ENCODE results near the gene MMAA.
"Not testable (repeated sequence)": the region's sequence is repeated elsewhere in the genome, so short reads cannot be mapped to it uniquely, and the experiment has no call there.

MMAA gene

GRCh38 chr4:145635630-145636029 is 16.4 kb downstream of the MMAA start:
- no peak for DNase-seq

GRCh38 chr4:145639186-145639698 is 20.1 kb downstream of the MMAA start:
- no peak for DNase-seq

GRCh38 chr4:145640236-145640635 is 21.1 kb downstream of the MMAA start:
- DNase-seq: not testable (repeated sequence)

- DNase-seq: no peak
Measured at GRCh38 chr4:145643295-145643694, 24.1 kb downstream of the MMAA start.

- no peak for DNase-seq
Measured at GRCh38 chr4:145644699-145645098, 25.5 kb downstream of the MMAA start.

- DNase-seq: no peak
Measured at GRCh38 chr4:145656156-145656555, 37.0 kb downstream of the MMAA start.

- DNase-seq: no peak
Measured at GRCh38 chr4:145660064-145660463, 40.9 kb downstream of the MMAA start.

- DNase-seq: no peak
Measured at GRCh38 chr4:145663194-145663593, 44.0 kb downstream of the MMAA start.

- no peak for DNase-seq
Measured at GRCh38 chr4:145665773-145666172, 46.6 kb downstream of the MMAA start.

GRCh38 chr4:145670422-145670821 is 51.2 kb downstream of the MMAA start:
- DNase-seq: no peak

GRCh38 chr4:145679520-145679919 is 60.3 kb downstream of the MMAA start:
- no peak for DNase-seq

- no peak for DNase-seq
Measured at GRCh38 chr4:145679991-145680455, 60.8 kb downstream of the MMAA start, which contains the start of gene C4orf51. Gene C4orf51 (plus strand): TSS chr4:145680146. CDS start chr4:145680204, 58 bp downstream.

GRCh38 chr4:145680902-145681301 is 61.7 kb downstream of the MMAA start:
- no peak for DNase-seq

- DNase-seq: no peak
Measured at GRCh38 chr4:145681518-145681917, 62.3 kb downstream of the MMAA start.

GRCh38 chr4:145681956-145682355 is 62.8 kb downstream of the MMAA start:
- DNase-seq: no peak

GRCh38 chr4:145686991-145687390 is 67.8 kb downstream of the MMAA start:
- no peak for DNase-seq

GRCh38 chr4:145690610-145691009 is 71.4 kb downstream of the MMAA start:
- no peak for DNase-seq

- not testable (repeated sequence) for DNase-seq
Measured at GRCh38 chr4:145691416-145691815, 72.2 kb downstream of the MMAA start.

GRCh38 chr4:145694929-145695328 is 75.7 kb downstream of the MMAA start:
- DNase-seq: no peak

GRCh38 chr4:145697332-145697731 is 78.1 kb downstream of the MMAA start:
- DNase-seq: no peak

- no peak for DNase-seq
Measured at GRCh38 chr4:145698507-145698906, 79.3 kb downstream of the MMAA start.

GRCh38 chr4:145703850-145704497 is 84.8 kb downstream of the MMAA start:
- no peak for DNase-seq

GRCh38 chr4:145709336-145709735 is 90.2 kb downstream of the MMAA start:
- no peak for DNase-seq

Measured in NCI-H1694 (cell line).